B cell (primary cell): Measurements from ENCODE around the gene ARL4A. TPM values are rescaled to one million over a fixed set of nuclear protein-coding genes. Genes with fewer than 3 reads are reported as not detected.
"Not testable (repeated sequence)": the region's sequence is repeated elsewhere in the genome, so short reads cannot be mapped to it uniquely, and the experiment has no call there.

Experiments used
- ATAC-seq: fragments of 200-7000 bp; cut with Tn5 transposase; one replicate; pipeline ENCODE4 v1.10.0; 2021; ENCODE audit warnings: low read depth, mild to moderate bottlenecking, moderate number of reproducible peaks, moderate library complexity
- CTCF ChIA-PET: fragments of 350-600 bp; sonication (Branson Sonifier 250); formaldehyde crosslinking; loops from one replicate; lab custom pipeline; 2021; ENCODE audit warnings: antibody characterized with exemption, inconsistent platforms; lab: Charles Lee
- POLR2A ChIA-PET: fragments of 350-600 bp; sonication (Branson Sonifier 250); formaldehyde crosslinking; loops from one replicate; lab custom pipeline; 2021; ENCODE audit warnings: antibody characterized with exemption; lab: Charles Lee
- DNase-seq: peaks from one replicate; pipeline ENCODE4 v3.0.0; 2013
- H2AFZ ChIP-seq: 2 replicates; pipeline ENCODE4 v1.6.1; 2012; ENCODE audit warnings: mild to moderate bottlenecking, low read depth, low read length; ENCODE audit not compliant: insufficient read depth, poor library complexity, severe bottlenecking
- H3K27ac ChIP-seq, 2 donors: 1 replicate in 1 of 2; 2 replicates in 1 of 2; pipeline ENCODE4 v1.5.1; 2012 to 2013; ENCODE audit warnings: low read length in 2 of 2, mild to moderate bottlenecking in 2 of 2, moderate library complexity in 1 of 2
- H3K27me3 ChIP-seq, 4 experiments: fragments of 200-600 bp in 1 of 4; sonication (generic) in 1 of 4; replicated peaks in 1 of 4; 1 replicate in 2 of 4; 2 replicates in 2 of 4; pipeline versions ENCODE4 v1.6.1 to v1.7.0; 2013 to 2016; ENCODE audit warnings: low read length in 3 of 4, mild to moderate bottlenecking in 2 of 4, mixed read lengths in 1 of 4, moderate library complexity in 1 of 4; ENCODE audit not compliant: insufficient read depth in 4 of 4, control insufficient read depth in 3 of 4; ENCODE audit errors: control extremely low read depth in 1 of 4
- H3K36me3 ChIP-seq, 2 experiments: replicated peaks in 1 of 2; 1 replicate in 1 of 2; 2 replicates in 1 of 2; pipeline versions ENCODE4 v1.6.1 to v1.7.1; 2013; ENCODE audit warnings: low read length in 1 of 2; ENCODE audit not compliant: insufficient read depth in 2 of 2, control insufficient read depth in 1 of 2; ENCODE audit errors: control extremely low read depth in 1 of 2, extremely low read depth in 1 of 2
- H3K4me1 ChIP-seq, 2 donors: fragments of 200-600 bp in 1 of 2; sonication (generic) in 1 of 2; 1 replicate in 1 of 2; 2 replicates in 1 of 2; pipeline versions ENCODE4 v1.5.1 to v1.6.1; 2013 to 2017; ENCODE audit warnings: low read length in 2 of 2; ENCODE audit not compliant: control insufficient read depth in 2 of 2, insufficient read depth in 2 of 2
- H3K4me2 ChIP-seq: replicated peaks from 2 replicates; pipeline ENCODE3; 2012; ENCODE audit warnings: mild to moderate bottlenecking, low read depth, low read length; ENCODE audit not compliant: poor library complexity, severe bottlenecking
- H3K4me3 ChIP-seq, 5 experiments: fragments of 200-600 bp in 1 of 5; sonication (generic) in 1 of 5; 1 replicate in 3 of 5; 2 replicates in 2 of 5; pipeline versions ENCODE4 v1.5.1 to v1.7.0; 2011 to 2016; ENCODE audit warnings: low read length in 4 of 5, mild to moderate bottlenecking in 4 of 5, low read depth in 2 of 5, control low read depth in 1 of 5, moderate library complexity in 1 of 5; ENCODE audit not compliant: insufficient read depth in 1 of 5; ENCODE audit errors: control extremely low read depth in 1 of 5, extremely low read depth in 1 of 5
- H3K79me2 ChIP-seq: fragments of 200-600 bp; sonication (generic); one replicate; pipeline ENCODE4 v1.6.0; 2016; ENCODE audit warnings: low read length; ENCODE audit not compliant: control insufficient read depth, insufficient read depth
- H3K9ac ChIP-seq: fragments of 200-600 bp; sonication (generic); 2 replicates; pipeline ENCODE4 v1.6.1; 2017; ENCODE audit warnings: mild to moderate bottlenecking, low read length, moderate library complexity
- H3K9me3 ChIP-seq, 3 donors: one replicate each; pipeline versions ENCODE4 v1.6.1 to v1.7.1; 2013; ENCODE audit warnings: low read length in 2 of 3; ENCODE audit not compliant: control insufficient read depth in 2 of 3, insufficient read depth in 1 of 3; ENCODE audit errors: control extremely low read depth in 1 of 3
- H4K20me1 ChIP-seq: 2 replicates; pipeline ENCODE4 v1.6.0; 2012; ENCODE audit warnings: mild to moderate bottlenecking, low read length; ENCODE audit not compliant: insufficient read depth, control insufficient read depth, poor library complexity, severe bottlenecking
- H3K27ac Mint-ChIP-seq: one replicate; pipeline ENCODE4 v1.8.0; 2021; ENCODE audit warnings: mixed read lengths
- H3K27me3 Mint-ChIP-seq: one replicate; pipeline ENCODE4 v1.8.0; 2021; ENCODE audit warnings: mixed read lengths
- H3K4me1 Mint-ChIP-seq: one replicate; pipeline ENCODE4 v1.8.0; 2021; ENCODE audit warnings: mixed read lengths
- H3K4me3 Mint-ChIP-seq: one replicate; pipeline ENCODE4 v1.8.0; 2021; ENCODE audit warnings: mixed read lengths
- H3K9me3 Mint-ChIP-seq: one replicate; pipeline ENCODE4 v1.8.0; 2022; ENCODE audit warnings: mixed read lengths; ENCODE audit not compliant: insufficient read depth
- EZH2 ChIP-seq: IDR thresholded peaks from 2 replicates; pipeline ENCODE4 v1.6.1; 2012; ENCODE audit warnings: borderline replicate concordance, low read depth, mild to moderate bottlenecking, moderate library complexity, low read length; ENCODE audit not compliant: insufficient read depth, poor library complexity, severe bottlenecking
- WGBS: methylation state at CpG from one replicate; pipeline ENCODE4 v1.1.5; 2013; ENCODE audit warnings: missing lambda C conversion rate; ENCODE audit not compliant: insufficient coverage; 5-methylcytosine and 5-hydroxymethylcytosine counted together
- intact Hi-C: fragments of 100-400 bp; cut with micrococcal nuclease; formaldehyde crosslinking; loops from one replicate; pipeline ENCODE4 v1.10.0; 2022
- polyA plus RNA-seq: library from polyadenylated mRNA; depleted of rRNA; stranded (reverse); fragments of >200 nt; gene quantifications from 2 replicates; pipeline ENCODE4 v1.2.3, GENCODE V29; 2012
- total RNA-seq, 2 donors: library from RNA; stranded (reverse); fragments of 120-200 nt in 1 of 2; gene quantifications; 1 replicate in 1 of 2; 2 replicates in 1 of 2; pipeline versions ENCODE4 v1.2.3 to v1.2.4, GENCODE V29; 2013 to 2022
- TF ChIP-seq, protein P1 (sequence below): fragments of 200-600 bp; IDR thresholded peaks from one replicate; pipeline ENCODE4 v1.8.0; 2022; ENCODE audit warnings: antibody characterized with exemption, mild to moderate bottlenecking

ARL4A gene
- total and polyA plus RNA-seq, 2 donors (not counting 1 experiment from before 2014, with no cell fraction given) = 14.2 to 100 TPM

DNA sequence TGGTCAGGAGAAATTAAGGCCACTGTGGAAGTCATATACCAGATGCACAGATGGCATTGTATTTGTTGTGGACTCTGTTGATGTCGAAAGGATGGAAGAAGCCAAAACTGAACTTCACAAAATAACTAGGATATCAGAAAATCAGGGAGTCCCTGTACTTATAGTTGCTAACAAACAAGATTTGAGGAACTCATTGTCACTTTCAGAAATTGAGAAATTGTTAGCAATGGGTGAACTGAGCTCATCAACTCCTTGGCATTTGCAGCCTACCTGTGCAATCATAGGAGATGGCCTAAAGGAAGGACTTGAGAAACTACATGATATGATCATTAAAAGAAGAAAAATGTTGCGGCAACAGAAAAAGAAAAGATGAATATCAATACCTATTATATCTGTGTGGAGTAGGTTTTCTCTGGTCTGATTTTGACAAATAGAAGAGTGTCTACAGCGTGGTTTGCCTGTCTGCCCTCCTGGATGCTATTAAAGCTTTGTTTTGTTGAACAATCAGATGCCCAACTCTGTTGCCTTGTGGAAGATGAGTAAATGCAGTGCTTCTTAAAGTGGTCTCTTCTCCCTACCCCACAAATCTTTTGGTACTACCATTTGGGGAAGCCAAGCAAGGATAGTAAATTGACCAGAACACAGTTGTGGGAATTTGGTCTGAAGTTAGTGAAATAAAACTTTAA is 1.2 kb downstream of the ARL4A start:
- H3K9ac ChIP-seq, POLR2A ChIA-PET, H3K9me3 ChIP-seq, ATAC-seq, H3K4me3 ChIP-seq, H3K27ac ChIP-seq, H2AFZ ChIP-seq, DNase-seq, H3K9me3 Mint-ChIP-seq, CTCF ChIA-PET, H3K27me3 ChIP-seq, H3K36me3 ChIP-seq, H3K27ac Mint-ChIP-seq, H3K4me2 ChIP-seq, H3K27me3 Mint-ChIP-seq: not testable (repeated sequence)
- peaks cover 13% of the 10 kb centered on the region for H4K20me1 ChIP-seq
- Mint-ChIP-seq H3K4me1 (peaks cover 53% of the 10 kb centered on the region), H3K4me3 (peak overlapping the region; percentile 99)
- H3K79me2 ChIP-seq = peaks cover 33% of the 10 kb centered on the region
- intact Hi-C loops = loop anchor here (5.0 to 10.0 kb wide), 2 partner anchors 164 to 429 kb away; no protein-coding TSS in a partner anchor
- H3K4me1 ChIP-seq = peaks cover 22 to 24% of the 10 kb centered on the region in 2 donors
- no CpG with 5 or more reads among the region's 3 CpGs for WGBS

- H3K27me3 Mint-ChIP-seq = no peaks in the 10 kb centered on the region
- Histone ChIP-seq H3K36me3 (peaks cover 0 to 1% of the 10 kb centered on the region in 2 experiments), H3K9ac (no peak overlapping the region), H3K27ac (no peak overlapping the region), H3K79me2 (peaks cover 35% of the 10 kb centered on the region), H4K20me1 (peaks cover 13% of the 10 kb centered on the region), H3K4me3 (no peak overlapping the region), H3K4me2 (no peak overlapping the region), H2AFZ (no peak overlapping the region), H3K9me3 (peaks cover 0 to 8% (median 0%) of the 10 kb centered on the region in 3 donors), H3K4me1 (peaks cover 22 to 24% of the 10 kb centered on the region in 2 donors), H3K27me3 (no peaks in the 10 kb centered on the region)
- DNase-seq = no peak
- H3K4me1 Mint-ChIP-seq = peaks cover 49% of the 10 kb centered on the region
- no peaks in the 10 kb centered on the region for H3K9me3 Mint-ChIP-seq
- TF ChIP-seq, protein P1, sequence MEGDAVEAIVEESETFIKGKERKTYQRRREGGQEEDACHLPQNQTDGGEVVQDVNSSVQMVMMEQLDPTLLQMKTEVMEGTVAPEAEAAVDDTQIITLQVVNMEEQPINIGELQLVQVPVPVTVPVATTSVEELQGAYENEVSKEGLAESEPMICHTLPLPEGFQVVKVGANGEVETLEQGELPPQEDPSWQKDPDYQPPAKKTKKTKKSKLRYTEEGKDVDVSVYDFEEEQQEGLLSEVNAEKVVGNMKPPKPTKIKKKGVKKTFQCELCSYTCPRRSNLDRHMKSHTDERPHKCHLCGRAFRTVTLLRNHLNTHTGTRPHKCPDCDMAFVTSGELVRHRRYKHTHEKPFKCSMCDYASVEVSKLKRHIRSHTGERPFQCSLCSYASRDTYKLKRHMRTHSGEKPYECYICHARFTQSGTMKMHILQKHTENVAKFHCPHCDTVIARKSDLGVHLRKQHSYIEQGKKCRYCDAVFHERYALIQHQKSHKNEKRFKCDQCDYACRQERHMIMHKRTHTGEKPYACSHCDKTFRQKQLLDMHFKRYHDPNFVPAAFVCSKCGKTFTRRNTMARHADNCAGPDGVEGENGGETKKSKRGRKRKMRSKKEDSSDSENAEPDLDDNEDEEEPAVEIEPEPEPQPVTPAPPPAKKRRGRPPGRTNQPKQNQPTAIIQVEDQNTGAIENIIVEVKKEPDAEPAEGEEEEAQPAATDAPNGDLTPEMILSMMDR = no peak
- no peak for TF ChIP-seq EZH2
- ChIA-PET CTCF (interaction anchor here (0.6 kb wide), 1 partner anchor 22 kb away, joined by 4 read pairs; no protein-coding TSS in a partner anchor), POLR2A (no interaction called here)
- intact Hi-C loops = loop anchor here (5.0 to 10.0 kb wide), 2 partner anchors 165 to 428 kb away; no protein-coding TSS in a partner anchor
- H3K4me3 Mint-ChIP-seq = no peak overlapping the region
- ATAC-seq = no peak
- H3K27ac Mint-ChIP-seq = no peak overlapping the region
- WGBS = no CpG with 5 or more reads among the region's 2 CpGs
These were observed 2.0 kb downstream of the ARL4A start for GRCh38 chr7:12689451-12689850.
